Fibroblast of skin of right quadriceps (primary cell): Measurements from ENCODE around the gene KRT8.
"Not testable (repeated sequence)": the region's sequence is repeated elsewhere in the genome, so short reads cannot be mapped to it uniquely, and the experiment has no call there.

Experiments used
- DNase-seq: peaks from one replicate; pipeline ENCODE4 v3.0.0-alpha.2; 2013

KRT8 gene

GRCh38 chr12:52900896-52901714, 3.8 kb downstream of the KRT8 start:
- DNase-seq, result no peak

GRCh38 chr12:52900166-52900895, 4.5 kb downstream of the KRT8 start:
- DNase-seq, result no peak

- no peak for DNase-seq
Observed at GRCh38 chr12:52899338-52900035, 5.4 kb downstream of the KRT8 start.

GRCh38 chr12:52896190-52897100, 8.4 kb downstream of the KRT8 start:
- DNase-seq, result no peak

- no peak for DNase-seq
Observed at GRCh38 chr12:52895726-52896189, 9.1 kb downstream of the KRT8 start.

GRCh38 chr12:52892974-52893373, 11.9 kb downstream of the KRT8 start:
- no peak for DNase-seq

GRCh38 chr12:52892207-52892852, 12.5 kb downstream of the KRT8 start:
- no peak for DNase-seq

GRCh38 chr12:52891044-52891443, 13.8 kb downstream of the KRT8 start:
- DNase-seq, result no peak

GRCh38 chr12:52890417-52890816, 14.5 kb downstream of the KRT8 start:
- DNase-seq, result no peak

- peak; percentile 55 for DNase-seq
Observed at GRCh38 chr12:52884526-52885293, 20.2 kb downstream of the KRT8 start.

GRCh38 chr12:52880499-52880898, 24.4 kb downstream of the KRT8 start:
- DNase-seq, result not testable (repeated sequence)

GRCh38 chr12:52879394-52880351, 25.2 kb downstream of the KRT8 start:
- DNase-seq, result peak; percentile 85

GRCh38 chr12:52878507-52879393, 26.1 kb downstream of the KRT8 start:
- no peak for DNase-seq

GRCh38 chr12:52877242-52877641, 27.6 kb downstream of the KRT8 start:
- DNase-seq, result no peak

GRCh38 chr12:52876372-52876771, 28.5 kb downstream of the KRT8 start:
- DNase-seq, result no peak

GRCh38 chr12:52874573-52875435, 30.1 kb downstream of the KRT8 start:
- DNase-seq, result no peak

GRCh38 chr12:52873832-52874572, 30.9 kb downstream of the KRT8 start:
- peak; percentile 95 for DNase-seq
